KMS-11 (cell line): Measurements from ENCODE around the gene TGM6.

Source experiments
- H2AFZ ChIP-seq: fragments of 200-600 bp; sonication (generic); 2 replicates; pipeline ENCODE4 v1.6.1; 2016; ENCODE audit warnings: antibody characterized with exemption, mixed run types, low read depth
- H3K27ac ChIP-seq: fragments of 200-600 bp; sonication (generic); 2 replicates; pipeline ENCODE4 v1.6.1; 2016; ENCODE audit warnings: mild to moderate bottlenecking, mixed run types
- H3K27me3 ChIP-seq: fragments of 200-600 bp; sonication (generic); 2 replicates; pipeline ENCODE4 v1.6.1; 2017; ENCODE audit warnings: mild to moderate bottlenecking, low read depth, mixed run types, moderate library complexity; ENCODE audit not compliant: insufficient read depth
- H3K36me3 ChIP-seq: fragments of 200-600 bp; sonication (generic); 2 replicates; pipeline ENCODE4 v1.6.1; 2017; ENCODE audit warnings: mild to moderate bottlenecking, mixed run types; ENCODE audit not compliant: insufficient read depth
- H3K4me1 ChIP-seq: fragments of 200-600 bp; sonication (generic); 2 replicates; pipeline ENCODE4 v1.6.1; 2016; ENCODE audit warnings: mild to moderate bottlenecking, low read depth, mixed run types; ENCODE audit not compliant: poor library complexity, severe bottlenecking
- H3K4me2 ChIP-seq: fragments of 200-600 bp; sonication (generic); 2 replicates; pipeline ENCODE4 v1.7.0; 2016; ENCODE audit warnings: mild to moderate bottlenecking, mixed run types
- H3K4me3 ChIP-seq: fragments of 200-600 bp; sonication (generic); IDR thresholded peaks from 2 replicates; pipeline ENCODE4 v1.6.1; 2017; ENCODE audit warnings: low read depth, low read length, mixed read lengths; ENCODE audit not compliant: insufficient read depth
- H3K79me2 ChIP-seq: fragments of 200-600 bp; sonication (generic); 2 replicates; pipeline ENCODE4 v1.6.1; 2016; ENCODE audit warnings: low read depth, mixed run types; ENCODE audit not compliant: insufficient read depth
- H3K9ac ChIP-seq: fragments of 200-600 bp; sonication (generic); 2 replicates; pipeline ENCODE4 v1.6.1; 2016; ENCODE audit warnings: mild to moderate bottlenecking, mixed run types
- H4K20me1 ChIP-seq: fragments of 200-600 bp; sonication (generic); 2 replicates; pipeline ENCODE4 v1.6.1; 2016; ENCODE audit warnings: mild to moderate bottlenecking, mixed run types; ENCODE audit not compliant: insufficient read depth
- TF ChIP-seq, protein P1 (sequence below): fragments of 200-600 bp; sonication (generic); conservative IDR thresholded peaks from 2 replicates; pipeline ENCODE4 v1.6.1; 2017; ENCODE audit warnings: low read depth, mild to moderate bottlenecking, antibody characterized with exemption, low read length, moderate library complexity, mixed read lengths

TGM6 gene

DNA sequence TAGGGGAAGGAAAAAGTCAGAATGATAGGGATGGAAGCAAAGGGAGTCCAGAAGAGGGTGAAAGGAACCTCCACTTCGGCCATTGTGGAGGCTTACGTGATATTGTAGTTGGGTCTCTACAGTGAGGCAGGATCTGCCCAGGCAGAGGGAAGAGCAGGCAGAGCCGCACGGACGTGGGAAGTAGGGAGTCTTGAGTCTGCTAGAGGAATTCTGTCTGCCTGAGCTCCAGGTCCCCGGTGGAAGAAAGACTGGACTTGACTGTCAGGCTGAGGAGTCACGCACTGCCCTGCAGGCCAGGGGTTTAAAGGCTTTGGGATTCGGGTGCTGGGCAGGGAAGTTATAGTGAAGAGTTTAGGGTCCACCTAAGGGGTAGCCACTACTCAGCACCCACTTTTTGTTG, 16.4 kb downstream of the TGM6 start:
- Histone ChIP-seq H2AFZ (no peak overlapping the region), H3K4me3 (no peak overlapping the region), H3K36me3 (no peaks in the 10 kb centered on the region), H4K20me1 (no peaks in the 10 kb centered on the region), H3K4me1 (no peaks in the 10 kb centered on the region), H3K27ac (no peak overlapping the region), H3K79me2 (no peaks in the 10 kb centered on the region), H3K9ac (no peak overlapping the region), H3K27me3 (no peaks in the 10 kb centered on the region), H3K4me2 (no peak overlapping the region)
- TF ChIP-seq, protein P1, sequence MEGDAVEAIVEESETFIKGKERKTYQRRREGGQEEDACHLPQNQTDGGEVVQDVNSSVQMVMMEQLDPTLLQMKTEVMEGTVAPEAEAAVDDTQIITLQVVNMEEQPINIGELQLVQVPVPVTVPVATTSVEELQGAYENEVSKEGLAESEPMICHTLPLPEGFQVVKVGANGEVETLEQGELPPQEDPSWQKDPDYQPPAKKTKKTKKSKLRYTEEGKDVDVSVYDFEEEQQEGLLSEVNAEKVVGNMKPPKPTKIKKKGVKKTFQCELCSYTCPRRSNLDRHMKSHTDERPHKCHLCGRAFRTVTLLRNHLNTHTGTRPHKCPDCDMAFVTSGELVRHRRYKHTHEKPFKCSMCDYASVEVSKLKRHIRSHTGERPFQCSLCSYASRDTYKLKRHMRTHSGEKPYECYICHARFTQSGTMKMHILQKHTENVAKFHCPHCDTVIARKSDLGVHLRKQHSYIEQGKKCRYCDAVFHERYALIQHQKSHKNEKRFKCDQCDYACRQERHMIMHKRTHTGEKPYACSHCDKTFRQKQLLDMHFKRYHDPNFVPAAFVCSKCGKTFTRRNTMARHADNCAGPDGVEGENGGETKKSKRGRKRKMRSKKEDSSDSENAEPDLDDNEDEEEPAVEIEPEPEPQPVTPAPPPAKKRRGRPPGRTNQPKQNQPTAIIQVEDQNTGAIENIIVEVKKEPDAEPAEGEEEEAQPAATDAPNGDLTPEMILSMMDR, result no peak

DNA sequence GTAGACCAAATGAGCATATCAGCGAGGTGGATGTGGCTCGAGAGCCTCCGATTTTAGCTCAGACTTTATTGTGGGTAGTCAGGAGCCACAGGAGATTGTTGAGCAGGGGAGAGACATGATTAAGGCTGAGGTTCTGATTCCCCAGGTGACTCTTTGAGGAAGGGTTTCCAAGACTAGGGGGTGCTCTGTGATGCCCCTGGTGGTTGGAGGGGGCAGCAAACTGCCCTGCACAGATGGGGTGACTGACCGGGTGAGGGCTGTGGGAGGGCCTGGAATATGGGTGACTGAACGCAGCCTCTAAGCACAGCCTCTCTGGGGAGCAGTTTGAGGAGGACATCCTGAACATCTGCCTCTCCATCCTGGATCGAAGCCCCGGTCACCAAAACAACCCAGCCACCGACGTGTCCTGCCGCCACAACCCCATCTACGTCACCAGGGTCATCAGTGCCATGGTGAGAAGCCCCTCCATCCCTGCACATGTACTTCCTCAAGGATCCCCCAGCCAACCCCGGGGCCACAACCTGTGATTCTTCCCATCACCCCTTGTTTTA, 17.0 kb downstream of the TGM6 start:
- Histone ChIP-seq H4K20me1 (no peaks in the 10 kb centered on the region), H3K79me2 (no peaks in the 10 kb centered on the region), H2AFZ (no peak overlapping the region), H3K4me3 (no peak overlapping the region), H3K27ac (no peak overlapping the region), H3K9ac (no peak overlapping the region), H3K4me2 (no peak overlapping the region), H3K36me3 (no peaks in the 10 kb centered on the region), H3K27me3 (no peaks in the 10 kb centered on the region), H3K4me1 (no peaks in the 10 kb centered on the region)
- TF ChIP-seq, protein P1, result no peak

DNA sequence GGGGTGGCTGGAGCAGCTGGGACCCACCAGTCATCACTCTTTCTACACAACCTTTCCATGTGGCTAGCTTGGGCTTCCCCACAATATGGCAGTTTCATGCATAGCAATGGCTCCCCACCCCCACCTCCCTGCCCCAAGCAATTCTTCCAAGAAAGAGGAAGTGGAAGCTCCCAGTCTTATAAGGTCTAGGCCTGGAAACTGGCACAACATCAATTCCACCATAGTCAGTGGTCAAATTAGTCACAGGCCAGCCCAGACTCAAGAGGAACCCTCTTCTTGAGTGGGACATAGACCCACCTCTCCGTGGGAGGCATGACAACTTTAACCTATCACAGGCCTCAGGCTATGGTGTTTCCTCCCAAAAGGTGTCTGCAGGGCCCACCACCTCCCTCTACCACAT, 17.7 kb downstream of the TGM6 start:
- Histone ChIP-seq H3K79me2 (no peaks in the 10 kb centered on the region), H4K20me1 (no peaks in the 10 kb centered on the region), H3K4me3 (no peak overlapping the region), H3K4me2 (no peak overlapping the region), H3K36me3 (no peaks in the 10 kb centered on the region), H3K27me3 (no peaks in the 10 kb centered on the region), H3K9ac (no peak overlapping the region), H3K27ac (no peak overlapping the region), H3K4me1 (no peaks in the 10 kb centered on the region), H2AFZ (no peak overlapping the region)
- TF ChIP-seq, protein P1, result no peak

DNA sequence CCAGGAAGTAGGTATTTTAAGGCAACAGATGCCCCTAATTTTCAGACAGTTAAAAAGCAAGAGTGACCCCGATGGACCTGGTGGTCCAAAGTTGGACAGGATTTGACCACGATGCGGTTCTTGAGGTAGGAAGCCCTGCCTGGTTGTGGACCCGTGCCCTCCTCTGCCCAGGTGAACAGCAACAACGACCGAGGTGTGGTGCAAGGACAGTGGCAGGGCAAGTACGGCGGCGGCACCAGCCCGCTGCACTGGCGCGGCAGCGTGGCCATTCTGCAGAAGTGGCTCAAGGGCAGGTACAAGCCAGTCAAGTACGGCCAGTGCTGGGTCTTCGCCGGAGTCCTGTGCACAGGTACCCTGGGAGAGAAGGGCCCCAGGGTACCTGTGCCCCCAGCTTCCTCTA, 18.7 kb downstream of the TGM6 start:
- TF ChIP-seq, protein P1, result no peak
- H3K27me3 ChIP-seq, result no peaks in the 10 kb centered on the region
- no peaks in the 10 kb centered on the region for H3K4me1 ChIP-seq
- no peak overlapping the region for H3K27ac ChIP-seq
- no peaks in the 10 kb centered on the region for H4K20me1 ChIP-seq
- H3K9ac ChIP-seq, result no peak overlapping the region
- H2AFZ ChIP-seq, result no peak overlapping the region
- H3K36me3 ChIP-seq, result no peaks in the 10 kb centered on the region
- no peaks in the 10 kb centered on the region for H3K79me2 ChIP-seq
- no peak overlapping the region for H3K4me2 ChIP-seq
- H3K4me3 ChIP-seq, result no peak overlapping the region
